Fibroblast of lung (primary cell): ENCODE data around the gene MRPL16. TPM values are rescaled to one million over a fixed set of nuclear protein-coding genes. Genes with fewer than 3 reads are reported as not detected.
A peak's percentile ranks its signal among the peaks of the same experiment; 100 is the strongest.

ENCODE experiments used
- DNase-seq, 2 donors: peaks; one replicate each; pipeline versions ENCODE4 v3.0.0 to v3.0.0-alpha.2; 2010; ENCODE audit warnings: low read depth in 2 of 2
- H2AFZ ChIP-seq: 2 replicates; pipeline ENCODE4 v1.5.1; 2012; ENCODE audit warnings: low read length, control low read depth, inconsistent platforms
- H3K27ac ChIP-seq: 2 replicates; pipeline ENCODE4 v1.5.1; 2011; ENCODE audit warnings: low read length, control low read depth; ENCODE audit not compliant: insufficient read depth
- H3K27me3 ChIP-seq: 2 replicates; pipeline ENCODE4 v1.5.1; 2011; ENCODE audit warnings: mild to moderate bottlenecking, low read length; ENCODE audit not compliant: control insufficient read depth, insufficient read depth
- H3K36me3 ChIP-seq: 2 replicates; pipeline ENCODE4 v1.5.1; 2011; ENCODE audit warnings: low read length; ENCODE audit not compliant: control insufficient read depth, insufficient read depth
- H3K4me1 ChIP-seq: 2 replicates; pipeline ENCODE4 v1.5.1; 2011; ENCODE audit warnings: low read length; ENCODE audit not compliant: control insufficient read depth, insufficient read depth; ENCODE audit errors: extremely low read depth
- H3K4me2 ChIP-seq: 2 replicates; pipeline ENCODE4 v1.5.1; 2011; ENCODE audit warnings: low read length, control low read depth; ENCODE audit not compliant: insufficient read depth; ENCODE audit errors: extremely low read depth
- H3K4me3 ChIP-seq, 4 experiments: fragments of 200-600 bp in 1 of 4; sonication (generic) in 1 of 4; replicated peaks in 1 of 4; 2 replicates each; pipeline ENCODE4 v1.5.1; 2011 to 2016; ENCODE audit warnings: low read length in 4 of 4, low read depth in 3 of 4, mild to moderate bottlenecking in 3 of 4, control low read depth in 2 of 4, inconsistent platforms in 1 of 4, mixed read lengths in 1 of 4; ENCODE audit not compliant: insufficient read depth in 1 of 4; ENCODE audit errors: control extremely low read depth in 1 of 4
- H3K79me2 ChIP-seq: 2 replicates; pipeline ENCODE4 v1.5.1; 2012; ENCODE audit warnings: mild to moderate bottlenecking, low read length, inconsistent platforms; ENCODE audit not compliant: control insufficient read depth, insufficient read depth
- H3K9ac ChIP-seq: 2 replicates; pipeline ENCODE4 v1.5.1; 2011; ENCODE audit warnings: mild to moderate bottlenecking, low read length, control low read depth; ENCODE audit not compliant: insufficient read depth
- H3K9me3 ChIP-seq: 2 replicates; pipeline ENCODE4 v1.5.1; 2012; ENCODE audit warnings: low read depth, low read length; ENCODE audit not compliant: control insufficient read depth, insufficient read depth
- H4K20me1 ChIP-seq: 2 replicates; pipeline ENCODE4 v1.5.1; 2011; ENCODE audit warnings: low read length; ENCODE audit not compliant: control insufficient read depth, insufficient read depth; ENCODE audit errors: extremely low read depth
- CTCF ChIP-seq, 2 donors: IDR thresholded peaks in 1 of 2; conservative IDR thresholded peaks in 1 of 2; 1 replicate in 1 of 2; 2 replicates in 1 of 2; pipeline ENCODE4 v1.5.1; 2011 to 2012; ENCODE audit warnings: low read length in 2 of 2, control low read depth in 1 of 2, inconsistent platforms in 1 of 2, low read depth in 1 of 2, mild to moderate bottlenecking in 1 of 2
- EZH2 ChIP-seq: IDR thresholded peaks from 2 replicates; pipeline ENCODE4 v1.5.1; 2012; ENCODE audit warnings: low read length, control low read depth, mild to moderate bottlenecking; ENCODE audit errors: missing control alignments
- polyA plus RNA-seq, 2 donors: library from polyadenylated mRNA; depleted of rRNA in 1 of 2; stranded (reverse) in 1 of 2; unstranded in 1 of 2; fragments of >200 nt; gene quantifications; 2 replicates each; pipeline ENCODE4 v1.2.1, GENCODE V29; 2011 to 2012; ENCODE audit warnings: missing spikeins in 1 of 2
- total RNA-seq: library from RNA; depleted of rRNA; stranded (reverse); fragments of >200 nt; gene quantifications from 2 replicates; pipeline ENCODE4 v1.2.1, GENCODE V29; 2014

The MRPL16 gene
- total and polyA plus RNA-seq, 2 donors (not counting 1 experiment from before 2014, with no cell fraction given) = 43.1 to 64.9 TPM

- Histone ChIP-seq H2AFZ (peak overlapping the region; percentile 92), H3K4me2 (peak overlapping the region; percentile 49), H3K9me3 (no peaks in the 10 kb centered on the region), H3K27ac (peak overlapping the region; percentile 2), H3K4me3 (peak overlapping the region; percentile 84 to 98 (median 94)), H3K9ac (no peak overlapping the region), H3K79me2 (peaks cover 10% of the 10 kb centered on the region), H3K27me3 (no peaks in the 10 kb centered on the region), H3K36me3 (peaks cover 12% of the 10 kb centered on the region), H3K4me1 (peaks cover 4% of the 10 kb centered on the region), H4K20me1 (no peaks in the 10 kb centered on the region)
- TF ChIP-seq CTCF (conservative IDR thresholded peaks at IDR 0.05 in 1 of 2, IDR thresholded peaks at IDR 0.05 in 1 of 2; ENCODE audit: low read depth in 1 of 2, low read length in 2 of 2) (no peak), EZH2 (no peak)
- DNase-seq = no peak
Measured at GRCh38 chr11:59810911-59811259, 307 bp upstream of the MRPL16 start.

- H3K36me3 ChIP-seq = peaks cover 12% of the 10 kb centered on the region
Measured at GRCh38 chr11:59807047-59807610, 3.4 kb downstream of the MRPL16 start.

DNA sequence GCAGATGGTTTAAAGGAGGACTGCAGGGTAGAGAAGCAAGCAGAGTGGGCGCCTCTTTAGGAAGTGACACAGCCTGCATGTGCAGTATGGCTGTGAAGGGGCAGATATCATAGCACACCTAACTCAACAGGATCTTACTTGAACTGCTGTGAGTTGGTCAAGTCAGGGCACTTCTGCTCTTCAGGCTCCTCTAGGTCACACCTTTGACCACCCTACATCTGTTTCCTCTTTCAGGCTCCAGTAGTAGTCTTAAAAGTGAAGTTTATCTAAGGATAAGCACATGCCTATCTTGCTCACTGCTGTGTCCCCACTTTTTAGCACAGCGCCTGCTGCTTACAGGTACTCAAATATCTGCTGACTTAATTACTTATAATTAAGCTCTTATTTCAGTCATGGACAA is 6.5 kb downstream of the MRPL16 start:
- Histone ChIP-seq H3K4me1 (no peaks in the 10 kb centered on the region), H3K27me3 (no peaks in the 10 kb centered on the region), H3K9me3 (no peaks in the 10 kb centered on the region), H3K9ac (no peak overlapping the region), H3K36me3 (peaks cover 12% of the 10 kb centered on the region), H3K27ac (no peak overlapping the region), H4K20me1 (no peaks in the 10 kb centered on the region), H3K79me2 (no peaks in the 10 kb centered on the region), H3K4me2 (no peak overlapping the region), H2AFZ (no peak overlapping the region), H3K4me3 (no peak overlapping the region)
- TF ChIP-seq EZH2 = no peak
- no peak for TF ChIP-seq CTCF (conservative IDR thresholded peaks at IDR 0.05 in 1 of 2, IDR thresholded peaks at IDR 0.05 in 1 of 2; ENCODE audit: low read depth in 1 of 2, low read length in 2 of 2)
- no peak for DNase-seq

More at GRCh38 chr11:59807047-59807610, 3.4 kb downstream of the MRPL16 start:
- TF ChIP-seq EZH2 (no peak), CTCF (conservative IDR thresholded peaks at IDR 0.05 in 1 of 2, IDR thresholded peaks at IDR 0.05 in 1 of 2; ENCODE audit: low read depth in 1 of 2, low read length in 2 of 2) (no peak)
- Histone ChIP-seq H3K4me1 (peaks cover 4% of the 10 kb centered on the region), H3K9me3 (no peaks in the 10 kb centered on the region), H4K20me1 (no peaks in the 10 kb centered on the region), H3K4me2 (no peak overlapping the region), H3K9ac (no peak overlapping the region), H2AFZ (no peak overlapping the region), H3K27ac (no peak overlapping the region), H3K79me2 (peaks cover 10% of the 10 kb centered on the region), H3K27me3 (no peaks in the 10 kb centered on the region), H3K4me3 (no peak overlapping the region)
- no peak for DNase-seq
